NB4 (cell line): ENCODE measurements around the gene TIMELESS.
A peak's percentile ranks its signal among the peaks of the same experiment; 100 is the strongest.
"Not testable (repeated sequence)": the region's sequence is repeated elsewhere in the genome, so short reads cannot be mapped to it uniquely, and the experiment has no call there.

Experiments
- DNase-seq: peaks from one replicate; pipeline ENCODE4 v3.0.0; 2010; ENCODE audit warnings: low read depth
- H3K4me3 ChIP-seq: one replicate; pipeline ENCODE4 v1.5.1; 2011; ENCODE audit warnings: mild to moderate bottlenecking, low read depth, low read length, moderate library complexity
- MYC ChIP-seq: IDR thresholded peaks from 2 replicates; pipeline ENCODE4 v1.6.1; 2011; ENCODE audit warnings: low read depth, low read length
- POLR2A ChIP-seq: IDR thresholded peaks from 2 replicates; pipeline ENCODE4 v1.6.1; 2011; ENCODE audit warnings: mild to moderate bottlenecking; ENCODE audit not compliant: insufficient read length; ENCODE audit errors: extremely low read depth
- TF ChIP-seq, protein P1 (sequence below): IDR thresholded peaks from 2 replicates; pipeline ENCODE4 v1.6.1; 2011; ENCODE audit warnings: low read depth, low read length
- TF ChIP-seq, protein P2 (sequence below): IDR thresholded peaks from one replicate; pipeline ENCODE4 v1.5.1; 2012; ENCODE audit warnings: low read depth, low read length

The TIMELESS gene

GRCh38 chr12:56448860-56449621 lies at the start of gene TIMELESS:
Gene TIMELESS (minus strand): TSS chr12:56449426. CDS start chr12:56434170, 15,256 bp downstream.
- TF ChIP-seq, protein P1, sequence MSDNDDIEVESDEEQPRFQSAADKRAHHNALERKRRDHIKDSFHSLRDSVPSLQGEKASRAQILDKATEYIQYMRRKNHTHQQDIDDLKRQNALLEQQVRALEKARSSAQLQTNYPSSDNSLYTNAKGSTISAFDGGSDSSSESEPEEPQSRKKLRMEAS: peak; percentile 96
- TF ChIP-seq MYC (peak; percentile 71), POLR2A (peak; percentile 86)
- TF ChIP-seq, protein P2, sequence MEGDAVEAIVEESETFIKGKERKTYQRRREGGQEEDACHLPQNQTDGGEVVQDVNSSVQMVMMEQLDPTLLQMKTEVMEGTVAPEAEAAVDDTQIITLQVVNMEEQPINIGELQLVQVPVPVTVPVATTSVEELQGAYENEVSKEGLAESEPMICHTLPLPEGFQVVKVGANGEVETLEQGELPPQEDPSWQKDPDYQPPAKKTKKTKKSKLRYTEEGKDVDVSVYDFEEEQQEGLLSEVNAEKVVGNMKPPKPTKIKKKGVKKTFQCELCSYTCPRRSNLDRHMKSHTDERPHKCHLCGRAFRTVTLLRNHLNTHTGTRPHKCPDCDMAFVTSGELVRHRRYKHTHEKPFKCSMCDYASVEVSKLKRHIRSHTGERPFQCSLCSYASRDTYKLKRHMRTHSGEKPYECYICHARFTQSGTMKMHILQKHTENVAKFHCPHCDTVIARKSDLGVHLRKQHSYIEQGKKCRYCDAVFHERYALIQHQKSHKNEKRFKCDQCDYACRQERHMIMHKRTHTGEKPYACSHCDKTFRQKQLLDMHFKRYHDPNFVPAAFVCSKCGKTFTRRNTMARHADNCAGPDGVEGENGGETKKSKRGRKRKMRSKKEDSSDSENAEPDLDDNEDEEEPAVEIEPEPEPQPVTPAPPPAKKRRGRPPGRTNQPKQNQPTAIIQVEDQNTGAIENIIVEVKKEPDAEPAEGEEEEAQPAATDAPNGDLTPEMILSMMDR: no peak
- DNase-seq: peak; percentile 94
- peak within 1 kb of the TSS; percentile 98 for H3K4me3 ChIP-seq

DNA sequence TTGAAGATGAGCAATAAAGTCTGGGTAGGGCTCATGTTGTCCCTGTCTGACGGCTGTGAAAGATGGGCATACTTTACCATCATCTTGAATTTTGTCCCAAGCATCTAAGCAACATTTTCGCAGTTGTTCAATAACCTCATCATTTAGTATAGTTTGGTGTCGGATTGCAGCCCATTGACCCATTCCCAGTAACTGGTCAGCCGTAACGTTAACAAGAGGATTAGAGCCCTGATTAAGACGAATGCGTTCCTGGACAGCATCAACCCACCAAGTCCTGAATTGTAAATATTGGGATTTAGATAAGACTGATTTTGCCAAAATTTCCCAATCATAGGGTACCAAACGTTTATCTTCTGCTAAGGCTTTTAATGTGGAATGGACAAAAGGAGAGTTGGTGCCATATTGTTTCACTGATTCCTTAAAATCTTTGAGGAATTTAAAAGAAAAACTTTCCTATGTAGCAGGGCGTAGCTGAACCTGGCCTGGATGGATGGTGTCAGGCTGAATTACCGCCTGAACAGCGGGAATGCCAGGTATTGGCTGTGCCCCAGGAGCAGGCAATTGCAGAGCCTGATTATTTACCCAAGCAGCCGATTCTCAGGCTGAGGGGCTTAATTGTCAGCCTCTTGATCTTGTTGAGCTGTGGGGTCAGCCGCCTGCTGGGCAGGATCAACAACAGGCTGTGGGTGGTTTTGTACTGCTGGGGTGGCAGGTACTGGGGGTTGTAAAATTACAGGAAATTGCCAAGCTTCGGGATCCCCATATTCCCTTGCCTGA lies 49.1 kb upstream of the TIMELESS start:
- not testable (repeated sequence) for H3K4me3 ChIP-seq, DNase-seq

DNA sequence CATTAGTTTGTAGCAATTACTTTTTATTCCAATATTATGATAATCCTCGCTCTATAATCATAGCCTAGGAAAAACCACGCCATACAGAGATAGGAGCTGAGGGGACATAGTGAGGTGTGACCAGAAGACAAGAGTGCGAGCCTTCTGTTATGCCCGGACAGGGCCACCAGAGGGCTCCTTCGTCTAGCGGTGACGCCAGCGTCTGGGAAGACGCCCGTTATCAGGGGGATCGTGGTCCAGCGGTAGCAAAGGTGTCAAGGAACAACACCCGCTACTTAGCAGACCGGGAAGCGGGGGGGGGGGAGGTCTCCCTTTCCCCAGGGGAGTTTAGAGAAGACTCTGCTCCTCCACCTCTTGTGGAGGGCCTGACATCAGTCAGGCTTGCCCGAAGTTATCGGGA lies 47.5 kb upstream of the TIMELESS start:
- not testable (repeated sequence) for H3K4me3 ChIP-seq
- TF ChIP-seq, protein P2: peak; percentile 38
- DNase-seq: peak; percentile 50

DNA sequence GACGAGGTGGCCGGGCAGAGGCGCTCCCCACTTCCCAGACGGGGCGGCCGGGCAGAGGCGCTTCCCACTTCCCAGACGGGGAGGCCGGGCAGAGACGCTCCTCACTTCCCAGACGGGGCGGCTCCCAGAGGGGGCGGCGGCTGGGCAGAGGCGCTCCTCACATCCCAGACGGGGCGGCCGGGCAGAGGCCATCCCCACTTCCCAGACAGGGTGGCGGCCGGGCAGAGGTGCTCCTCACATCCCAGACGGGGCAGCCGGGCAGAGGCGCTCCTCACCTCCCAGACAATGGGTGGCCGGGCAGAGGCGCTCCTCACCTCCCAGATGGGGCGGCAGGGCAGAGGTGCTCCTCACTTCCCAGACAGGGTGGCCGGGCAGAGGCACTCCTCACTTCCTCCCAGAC lies 45.3 kb upstream of the TIMELESS start:
- H3K4me3 ChIP-seq, DNase-seq: not testable (repeated sequence)

GRCh38 chr12:56494106-56494415 lies 44.8 kb upstream of the TIMELESS start:
- DNase-seq, H3K4me3 ChIP-seq: not testable (repeated sequence)

GRCh38 chr12:56493409-56494105 lies 44.3 kb upstream of the TIMELESS start:
- not testable (repeated sequence) for DNase-seq, H3K4me3 ChIP-seq

GRCh38 chr12:56490360-56490759 lies 41.1 kb upstream of the TIMELESS start:
- no peak for DNase-seq
- TF ChIP-seq POLR2A (no peak), MYC (no peak)
- TF ChIP-seq, protein P1: no peak
- TF ChIP-seq, protein P2: no peak
- H3K4me3 ChIP-seq: no peak overlapping the region

- TF ChIP-seq, protein P2: no peak
- TF ChIP-seq, protein P1: no peak
- no peak for TF ChIP-seq POLR2A
- no peak for TF ChIP-seq MYC
- no peak for DNase-seq
- no peak within 1 kb of the TSS for H3K4me3 ChIP-seq
Measured at GRCh38 chr12:56488041-56488955, 39.1 kb upstream of the TIMELESS start, which contains the start of gene GLS2. Gene GLS2 (minus strand): TSS chr12:56488161. CDS start chr12:56488118, 43 bp downstream.
